GM21825 (cell line): Measurements from ENCODE around the gene MEGF10.
A peak's percentile ranks its signal among the peaks of the same experiment; 100 is the strongest.
"Not testable (repeated sequence)": the region's sequence is repeated elsewhere in the genome, so short reads cannot be mapped to it uniquely, and the experiment has no call there.

Experiments used
- ATAC-seq: cut with Tn5 transposase; IDR thresholded peaks from one replicate; pipeline ENCODE4 v1.9.1; 2021; ENCODE audit warnings: mild to moderate bottlenecking, moderate library complexity; ENCODE audit not compliant: unreplicated experiment

MEGF10 gene

GRCh38 chr5:127290019-127290945 lies at the start of gene MEGF10:
Gene MEGF10 (plus strand): TSS chr5:127290796. CDS start chr5:127331309, 40,513 bp downstream.
- ATAC-seq: peak; percentile 68

- ATAC-seq: no peak
These were observed 47.6 kb upstream of the MEGF10 start for GRCh38 chr5:127243011-127243410.

DNA sequence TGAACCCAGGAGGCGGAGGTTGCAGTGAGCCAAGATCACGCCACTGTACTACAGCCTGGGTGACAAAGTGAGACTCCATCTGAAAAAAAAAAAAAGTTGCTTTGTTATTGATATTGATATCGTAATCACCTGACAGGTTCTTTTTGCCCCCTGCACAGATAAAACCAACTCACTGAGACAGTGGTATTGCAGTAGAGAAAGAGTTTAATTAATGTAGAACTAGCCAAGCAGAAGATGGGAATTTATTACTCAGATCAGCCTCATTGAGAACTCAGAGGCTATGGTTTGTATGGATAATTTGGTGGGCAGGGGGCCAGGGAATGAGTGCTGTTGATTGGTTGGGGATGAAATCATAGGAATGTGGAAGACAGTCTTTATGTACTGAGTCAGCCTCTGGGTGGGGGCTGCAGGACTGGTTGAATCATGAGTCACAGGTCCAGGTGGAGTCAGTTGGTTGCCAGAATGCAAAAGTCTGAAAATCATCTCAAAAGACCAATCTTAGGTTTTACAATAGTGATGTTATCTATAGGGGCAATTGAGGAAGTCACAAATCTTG lies 35.8 kb upstream of the MEGF10 start:
- ATAC-seq: no peak

DNA sequence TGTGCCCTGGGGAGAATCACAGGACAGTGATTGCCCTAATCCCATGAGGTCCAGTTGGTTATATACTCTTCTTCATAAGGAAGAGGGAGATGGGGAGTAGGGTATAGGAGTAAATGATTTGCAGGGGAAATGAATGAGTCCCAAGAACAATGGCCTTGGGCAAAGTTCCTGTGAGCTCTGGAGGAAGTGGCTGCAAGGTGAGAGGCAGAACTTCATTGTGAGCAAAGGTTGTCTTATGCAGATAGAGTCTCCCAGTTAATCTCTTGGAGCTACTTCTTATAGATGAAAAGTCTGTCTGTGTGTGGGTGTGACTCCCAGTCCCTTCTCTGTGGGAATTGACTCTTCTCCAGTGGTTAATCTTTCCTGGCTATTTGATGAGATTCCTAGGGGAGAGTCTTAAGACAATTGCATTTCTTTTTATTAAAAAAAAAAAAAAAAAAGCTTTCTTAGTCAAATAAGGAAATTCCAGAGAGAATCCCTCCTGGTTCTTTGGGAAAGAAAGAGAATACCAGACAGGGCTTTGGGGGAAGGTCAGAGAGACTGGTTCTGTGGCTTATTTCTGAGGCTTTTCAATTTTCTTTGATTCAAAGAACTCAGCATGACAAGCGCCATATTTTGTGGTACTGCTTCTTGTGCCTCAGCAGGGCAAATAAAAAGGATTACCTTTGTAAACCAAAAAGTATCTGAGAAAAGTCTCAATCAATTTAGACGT lies 33.6 kb upstream of the MEGF10 start:
- no peak for ATAC-seq

DNA sequence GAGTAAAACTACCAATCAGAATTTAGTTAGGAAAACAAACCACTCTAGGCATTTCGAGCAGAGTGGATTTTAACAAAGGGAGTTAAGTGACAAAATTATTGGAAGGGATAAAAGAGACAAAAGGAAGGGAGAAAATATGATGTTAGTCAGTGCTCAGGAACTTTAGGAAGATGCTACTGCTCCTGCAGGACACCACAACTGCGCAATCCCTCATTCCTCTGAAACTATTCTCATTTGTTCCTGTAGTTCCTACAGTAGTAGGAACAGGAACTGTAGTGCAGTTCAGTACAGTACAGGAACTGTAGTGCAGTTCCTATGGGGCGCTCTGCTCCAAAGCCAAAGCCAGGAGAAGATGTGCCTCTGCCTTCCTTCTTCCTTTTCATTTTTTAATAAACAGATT lies 29.9 kb upstream of the MEGF10 start:
- ATAC-seq: no peak

- not testable (repeated sequence) for ATAC-seq
These were observed 25.1 kb upstream of the MEGF10 start for GRCh38 chr5:127265473-127265872.

GRCh38 chr5:127268342-127268741 lies 22.3 kb upstream of the MEGF10 start:
- not testable (repeated sequence) for ATAC-seq

- ATAC-seq: not testable (repeated sequence)
These were observed 19.9 kb upstream of the MEGF10 start for GRCh38 chr5:127270713-127271112.

GRCh38 chr5:127275641-127276193 lies 14.9 kb upstream of the MEGF10 start:
- no peak for ATAC-seq

DNA sequence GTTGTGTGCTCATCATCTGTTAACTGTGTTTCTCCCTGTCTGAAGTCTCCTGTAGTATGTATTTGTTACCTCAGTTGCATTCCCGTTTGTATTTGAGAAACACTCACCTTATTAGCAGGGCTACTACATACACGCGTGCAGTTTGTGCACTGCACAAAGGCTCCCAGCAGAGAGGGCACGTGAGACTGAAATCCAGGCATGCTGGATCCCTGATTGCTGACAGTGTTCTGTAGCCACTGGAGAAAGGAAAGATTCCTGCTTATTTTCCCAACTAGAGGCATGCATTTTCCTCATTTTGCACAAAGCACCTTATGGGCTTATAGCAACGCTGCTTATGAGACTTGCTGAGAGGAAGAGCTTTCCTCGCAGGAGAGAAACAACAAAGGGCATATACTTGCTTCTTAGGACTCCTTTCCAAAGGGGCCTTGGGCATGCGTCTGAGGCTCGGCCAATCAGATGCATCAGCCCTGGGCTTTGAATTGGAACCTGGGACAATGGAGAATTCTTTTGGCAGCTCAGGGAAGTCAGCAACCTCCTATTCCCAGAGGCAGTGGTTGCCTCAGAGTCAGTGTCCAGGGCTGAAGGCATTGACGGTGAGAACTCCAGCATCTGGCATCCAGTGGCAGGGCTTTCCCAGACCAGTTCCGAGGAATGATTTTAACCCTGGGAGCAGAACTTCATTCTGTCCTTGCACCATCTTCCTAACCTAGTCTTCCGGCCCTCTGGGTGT lies 9.9 kb upstream of the MEGF10 start:
- no peak for ATAC-seq

DNA sequence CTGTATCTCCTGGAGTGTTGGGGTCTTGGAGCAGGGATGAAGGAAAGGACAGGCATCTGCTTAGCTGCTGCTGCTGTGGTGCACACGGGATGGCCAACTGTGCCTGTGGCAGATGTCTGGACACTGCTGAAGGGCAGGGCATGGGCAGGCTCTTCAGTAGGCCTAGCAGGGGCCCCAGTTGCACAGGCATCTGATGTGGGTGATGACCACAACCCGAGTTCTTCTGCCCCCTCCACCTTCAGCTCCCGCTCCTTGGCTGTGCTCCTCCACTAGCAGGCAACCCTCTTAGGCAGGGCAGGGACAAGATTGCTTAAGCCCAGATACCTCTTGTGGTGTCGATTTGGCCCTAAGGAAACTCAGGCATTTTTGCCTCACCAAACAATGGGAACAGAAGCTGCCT lies 9.0 kb upstream of the MEGF10 start:
- no peak for ATAC-seq

- ATAC-seq: no peak
These were observed 1.9 kb upstream of the MEGF10 start for GRCh38 chr5:127288676-127289075.

DNA sequence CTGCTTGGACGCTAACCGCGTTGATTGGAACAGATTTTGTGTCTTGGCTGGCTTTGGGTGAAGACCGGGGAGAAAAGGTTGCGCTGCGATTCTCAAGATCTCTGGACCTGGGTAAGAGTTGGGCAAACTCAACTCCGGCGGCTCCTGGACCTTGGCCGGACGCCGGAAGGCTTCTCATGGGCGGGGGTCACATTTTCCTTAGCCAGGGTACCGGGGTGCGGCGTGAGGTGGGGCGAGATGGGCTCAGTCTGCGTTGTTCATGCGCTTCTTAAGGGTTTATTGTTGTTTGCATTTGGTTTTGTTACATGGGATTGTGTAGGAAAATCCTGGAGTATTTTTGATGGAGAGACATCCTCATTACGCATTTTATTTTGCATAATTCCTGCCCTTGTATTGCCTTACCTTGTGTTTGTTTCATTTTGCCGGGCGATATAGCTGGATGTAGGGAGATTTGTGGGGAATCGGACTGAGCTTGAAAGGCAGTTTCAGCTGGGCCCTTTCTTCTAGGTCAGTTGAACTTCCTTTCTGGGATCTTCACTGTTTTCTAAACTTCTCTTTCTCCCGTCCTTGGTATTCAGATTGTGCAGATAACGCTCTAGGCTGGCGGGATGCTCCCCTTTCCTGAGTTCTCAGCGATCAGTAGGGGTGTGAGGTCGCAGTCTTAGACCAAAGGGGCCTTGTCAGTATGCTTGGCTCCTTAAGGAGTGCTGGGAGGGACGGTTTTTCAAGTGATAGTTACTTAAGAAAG lies 524 bp downstream of the MEGF10 start:
- ATAC-seq: no peak

DNA sequence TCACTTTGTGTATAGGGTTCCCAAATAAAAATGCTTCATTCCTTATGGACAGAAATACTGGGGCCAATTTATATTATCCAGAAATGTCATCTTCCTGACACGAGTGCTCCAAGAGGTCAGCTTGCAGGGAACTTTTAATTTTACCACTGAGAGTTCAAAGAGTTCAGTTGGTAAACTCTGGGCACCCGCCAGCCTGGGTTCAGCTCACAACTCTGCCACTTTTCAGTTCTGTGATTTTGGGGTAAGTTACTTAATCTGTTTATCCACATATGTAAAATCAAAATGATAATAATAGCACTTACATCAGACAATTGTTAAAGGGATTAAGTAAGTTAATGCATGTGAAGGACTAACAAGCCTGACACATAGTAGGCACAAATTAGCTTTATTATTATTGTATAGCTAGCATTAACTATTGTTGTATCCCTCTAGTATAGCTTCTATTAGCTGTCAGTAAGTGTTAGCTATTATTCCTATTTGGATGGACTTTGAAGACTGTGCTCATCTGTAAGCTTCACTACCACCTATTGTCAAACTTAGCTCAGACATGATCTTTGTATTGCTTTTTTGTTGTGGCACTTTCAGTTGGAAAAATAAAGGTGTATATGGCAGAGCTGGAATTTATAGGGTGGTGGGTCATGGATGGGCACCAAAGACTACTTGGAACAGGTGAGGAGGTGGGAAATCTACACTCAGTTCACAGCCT lies 1.6 kb downstream of the MEGF10 start:
- no peak for ATAC-seq

DNA sequence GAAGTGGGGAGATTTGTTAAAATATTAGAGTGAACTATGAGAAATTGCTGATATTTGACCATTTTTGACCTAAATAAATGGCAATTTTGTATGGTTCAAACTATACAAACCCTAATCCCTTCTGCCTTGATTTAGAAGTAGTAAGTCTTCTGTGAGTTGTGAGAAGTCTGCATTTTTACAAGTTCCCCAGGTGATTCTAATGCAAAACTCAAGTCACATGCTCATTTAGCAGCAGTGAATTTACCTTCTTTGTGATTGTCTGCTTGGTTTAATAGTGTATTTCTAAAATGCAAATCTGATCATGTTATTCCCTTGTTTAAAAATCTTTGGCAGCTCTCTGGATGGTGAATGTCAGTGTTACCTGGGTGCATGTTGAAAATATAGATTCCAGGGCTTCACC lies 2.8 kb downstream of the MEGF10 start:
- ATAC-seq: no peak

DNA sequence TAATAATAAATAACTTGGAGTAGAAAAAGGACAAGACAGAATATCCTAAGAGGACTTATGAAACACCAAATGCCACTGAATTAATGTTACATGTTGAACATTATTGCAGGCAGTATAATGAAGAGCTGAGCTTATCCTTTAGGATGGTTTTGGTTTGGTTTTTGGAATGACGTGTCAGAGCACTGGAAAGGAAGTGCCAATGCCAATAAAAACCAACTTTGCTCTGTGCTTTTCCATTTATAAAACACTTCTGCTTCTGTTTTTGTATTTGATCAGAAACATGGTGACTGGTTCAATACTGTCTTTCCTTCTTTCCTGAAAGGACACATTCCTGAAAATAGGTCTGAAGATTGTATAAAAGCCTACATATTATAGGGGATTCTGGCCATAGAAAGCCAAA lies 4.2 kb downstream of the MEGF10 start:
- ATAC-seq: no peak

DNA sequence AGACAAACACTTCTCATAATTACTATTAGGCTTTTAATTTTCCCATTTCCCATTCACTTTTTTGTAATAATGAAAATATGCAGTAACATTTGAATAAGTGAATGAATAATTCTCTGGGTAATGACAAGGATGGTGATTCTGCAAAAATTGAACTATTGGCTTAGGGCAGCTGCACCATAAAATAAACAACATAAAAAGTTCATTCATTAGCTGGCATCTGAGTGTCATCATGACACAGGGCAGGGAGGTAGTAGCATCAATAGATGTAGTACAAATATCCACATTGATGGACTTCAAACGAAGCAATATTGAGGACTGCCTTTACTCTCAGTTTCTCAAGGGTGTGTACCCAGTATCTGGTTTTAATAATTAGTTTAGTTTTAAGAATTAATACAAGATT lies 4.9 kb downstream of the MEGF10 start:
- ATAC-seq: no peak

GRCh38 chr5:127296321-127296720 lies 5.7 kb downstream of the MEGF10 start:
- ATAC-seq: no peak

DNA sequence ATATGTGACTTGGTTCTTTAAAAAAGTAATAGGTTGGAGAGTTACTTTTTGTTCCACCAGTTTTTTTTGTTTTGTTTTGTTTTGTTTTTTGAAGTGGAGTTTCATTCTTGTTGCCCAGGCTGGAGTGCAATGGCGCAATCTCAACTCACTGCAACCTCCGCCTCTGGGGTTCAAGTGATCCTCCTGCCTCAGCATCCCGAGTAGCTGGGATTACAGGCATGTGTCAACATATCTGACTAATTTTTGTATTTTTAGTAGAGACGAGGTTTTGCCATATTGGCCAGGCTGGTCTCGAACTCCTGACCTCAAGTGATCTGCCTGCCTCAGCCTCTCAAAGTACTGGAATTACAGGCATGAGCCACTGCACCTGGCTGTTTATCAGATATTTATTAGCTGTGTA lies 6.3 kb downstream of the MEGF10 start:
- ATAC-seq: not testable (repeated sequence)
